ENCODE measurements around the gene PHIP.

DNA sequence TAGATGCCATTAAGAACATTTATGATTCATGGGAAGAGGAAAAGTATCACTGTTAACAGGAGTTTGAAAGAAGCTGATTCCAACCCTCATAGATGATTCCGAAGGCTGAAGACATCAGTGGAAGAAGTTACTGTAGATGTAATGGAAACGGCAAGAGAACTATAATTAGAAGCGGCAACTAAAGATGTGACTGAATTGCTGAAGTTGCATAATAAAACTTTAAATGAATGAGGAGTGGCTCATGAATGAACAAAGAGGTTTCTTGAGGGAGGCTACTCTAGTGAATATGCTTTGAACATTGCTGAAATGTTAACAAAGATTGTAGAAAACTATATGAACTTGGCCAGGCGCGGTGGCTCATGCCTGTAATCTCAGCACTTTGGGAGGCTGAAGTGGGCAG lies 84.1 kb downstream of the PHIP start:
- TF ChIP-seq, protein P1, sequence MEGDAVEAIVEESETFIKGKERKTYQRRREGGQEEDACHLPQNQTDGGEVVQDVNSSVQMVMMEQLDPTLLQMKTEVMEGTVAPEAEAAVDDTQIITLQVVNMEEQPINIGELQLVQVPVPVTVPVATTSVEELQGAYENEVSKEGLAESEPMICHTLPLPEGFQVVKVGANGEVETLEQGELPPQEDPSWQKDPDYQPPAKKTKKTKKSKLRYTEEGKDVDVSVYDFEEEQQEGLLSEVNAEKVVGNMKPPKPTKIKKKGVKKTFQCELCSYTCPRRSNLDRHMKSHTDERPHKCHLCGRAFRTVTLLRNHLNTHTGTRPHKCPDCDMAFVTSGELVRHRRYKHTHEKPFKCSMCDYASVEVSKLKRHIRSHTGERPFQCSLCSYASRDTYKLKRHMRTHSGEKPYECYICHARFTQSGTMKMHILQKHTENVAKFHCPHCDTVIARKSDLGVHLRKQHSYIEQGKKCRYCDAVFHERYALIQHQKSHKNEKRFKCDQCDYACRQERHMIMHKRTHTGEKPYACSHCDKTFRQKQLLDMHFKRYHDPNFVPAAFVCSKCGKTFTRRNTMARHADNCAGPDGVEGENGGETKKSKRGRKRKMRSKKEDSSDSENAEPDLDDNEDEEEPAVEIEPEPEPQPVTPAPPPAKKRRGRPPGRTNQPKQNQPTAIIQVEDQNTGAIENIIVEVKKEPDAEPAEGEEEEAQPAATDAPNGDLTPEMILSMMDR (IDR thresholded peaks at IDR 0.05): no peak
- TF ChIP-seq POLR2A (IDR thresholded peaks at IDR 0.05): no peak
- TF ChIP-seq EP300 (IDR thresholded peaks at IDR 0.05; ENCODE audit: low read depth): no peak
